Fibroblast of skin of abdomen (primary cell): ENCODE measurements around the gene LOXL1.
"Not testable (repeated sequence)": the region's sequence is repeated elsewhere in the genome, so short reads cannot be mapped to it uniquely, and the experiment has no call there.

ENCODE experiments used
- DNase-seq: peaks from one replicate; pipeline ENCODE4 v3.0.0-alpha.2; 2013

LOXL1 gene

GRCh38 chr15:73923156-73923487, 3.1 kb upstream of the LOXL1 start:
- DNase-seq = no peak

- no peak for DNase-seq
Measured at GRCh38 chr15:73923488-73924164, 2.6 kb upstream of the LOXL1 start.

GRCh38 chr15:73924171-73924921, 1.9 kb upstream of the LOXL1 start:
- DNase-seq = peak; percentile 89

DNA sequence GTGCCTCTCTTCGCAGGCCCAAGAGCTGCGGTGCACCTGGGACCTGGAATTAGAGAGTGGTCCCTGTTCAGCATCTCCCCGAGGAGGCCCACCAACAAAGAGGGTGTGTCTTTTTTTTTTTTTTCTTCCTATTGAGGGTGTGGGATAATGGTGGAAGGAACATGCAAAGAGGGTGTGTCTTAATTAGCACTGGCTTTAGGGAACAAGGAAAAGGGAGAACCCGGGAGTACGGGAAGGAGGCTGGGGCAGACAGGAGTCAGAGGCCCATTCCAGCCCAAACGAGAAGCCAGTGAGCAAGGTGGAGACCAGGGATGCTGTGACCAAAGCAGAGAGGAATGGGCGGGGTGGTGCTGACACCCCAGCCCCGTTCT, 429 bp upstream of the LOXL1 start:
- peak; percentile 49 for DNase-seq

DNA sequence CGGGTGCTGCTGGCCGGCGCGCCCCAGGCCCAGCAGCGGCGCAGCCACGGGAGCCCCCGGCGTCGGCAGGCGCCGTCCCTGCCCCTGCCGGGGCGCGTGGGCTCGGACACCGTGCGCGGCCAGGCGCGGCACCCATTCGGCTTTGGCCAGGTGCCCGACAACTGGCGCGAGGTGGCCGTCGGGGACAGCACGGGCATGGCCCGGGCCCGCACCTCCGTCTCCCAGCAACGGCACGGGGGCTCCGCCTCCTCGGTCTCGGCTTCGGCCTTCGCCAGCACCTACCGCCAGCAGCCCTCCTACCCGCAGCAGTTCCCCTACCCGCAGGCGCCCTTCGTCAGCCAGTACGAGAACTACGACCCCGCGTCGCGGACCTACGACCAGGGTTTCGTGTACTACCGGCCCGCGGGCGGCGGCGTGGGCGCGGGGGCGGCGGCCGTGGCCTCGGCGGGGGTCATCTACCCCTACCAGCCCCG, 777 bp downstream of the LOXL1 start:
- DNase-seq = no peak

DNA sequence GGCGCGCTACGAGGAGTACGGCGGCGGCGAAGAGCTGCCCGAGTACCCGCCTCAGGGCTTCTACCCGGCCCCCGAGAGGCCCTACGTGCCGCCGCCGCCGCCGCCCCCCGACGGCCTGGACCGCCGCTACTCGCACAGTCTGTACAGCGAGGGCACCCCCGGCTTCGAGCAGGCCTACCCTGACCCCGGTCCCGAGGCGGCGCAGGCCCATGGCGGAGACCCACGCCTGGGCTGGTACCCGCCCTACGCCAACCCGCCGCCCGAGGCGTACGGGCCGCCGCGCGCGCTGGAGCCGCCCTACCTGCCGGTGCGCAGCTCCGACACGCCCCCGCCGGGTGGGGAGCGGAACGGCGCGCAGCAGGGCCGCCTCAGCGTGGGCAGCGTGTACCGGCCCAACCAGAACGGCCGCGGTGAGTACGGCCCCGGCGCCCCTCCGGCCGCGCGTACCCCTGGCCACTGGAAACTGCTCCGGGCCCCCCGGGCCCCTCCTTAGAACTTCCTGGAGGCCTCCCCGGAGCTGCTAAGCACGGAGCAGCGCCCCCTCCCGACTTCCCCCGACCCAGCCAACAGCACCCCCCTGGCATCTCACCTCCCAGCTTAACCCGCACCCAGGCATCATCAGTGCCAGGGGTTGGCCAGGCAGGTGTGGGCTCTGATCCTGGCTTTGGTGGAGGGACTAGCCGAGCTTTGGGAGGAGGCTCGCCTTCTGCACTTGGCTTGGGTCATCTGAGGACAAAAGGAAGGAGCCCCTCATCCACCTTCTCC, 1.4 kb downstream of the LOXL1 start:
- DNase-seq = no peak

DNA sequence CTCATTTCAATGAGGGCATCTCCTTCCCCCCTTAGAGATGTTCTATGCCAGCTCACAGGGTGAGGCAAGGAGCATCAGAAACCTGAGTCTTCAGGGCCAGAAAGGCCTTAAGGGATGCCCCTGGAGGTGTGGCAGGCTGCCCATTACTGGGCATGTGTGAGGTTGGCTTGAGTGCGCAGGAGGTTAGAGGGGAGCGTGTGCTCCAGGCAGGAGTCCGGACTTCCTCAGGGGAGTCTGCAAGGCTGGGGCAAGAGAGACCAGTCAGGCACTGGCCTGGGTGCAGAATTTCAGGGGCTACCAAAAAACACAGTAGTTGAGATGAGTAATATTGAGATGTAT, 1.9 kb downstream of the LOXL1 start:
- DNase-seq = no peak

DNA sequence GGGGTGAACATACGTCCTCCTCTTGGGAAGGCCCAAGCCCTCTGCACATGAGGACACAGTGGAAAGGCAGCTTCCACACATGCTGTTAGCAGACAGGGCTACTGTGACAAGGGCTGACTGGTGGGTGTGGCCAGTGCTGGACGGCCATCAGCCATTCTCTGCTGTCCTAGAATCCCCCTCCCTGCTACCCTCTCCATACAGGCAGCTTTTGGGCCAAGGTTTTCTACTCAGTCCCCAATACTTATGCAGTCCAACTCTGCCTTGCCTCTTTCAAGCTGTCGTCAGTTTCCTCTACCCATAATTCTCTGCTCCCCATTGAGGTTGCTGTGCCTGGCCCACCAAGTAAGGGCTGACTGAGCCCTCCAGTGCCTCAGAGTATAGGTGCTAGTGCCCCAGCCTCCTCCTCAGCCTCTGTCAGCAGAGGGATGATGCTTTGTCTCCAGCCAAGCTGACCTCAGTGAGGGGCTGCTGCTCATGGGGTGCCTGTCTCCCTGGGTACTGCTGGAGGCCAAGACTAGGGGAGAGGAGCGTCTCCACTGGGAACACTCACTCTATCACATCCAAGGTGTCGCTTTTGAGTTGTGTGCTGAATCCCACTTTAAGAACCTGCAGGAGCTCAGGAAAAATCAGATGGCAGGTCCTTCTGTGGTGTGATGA, 2.8 kb downstream of the LOXL1 start:
- DNase-seq = no peak

DNA sequence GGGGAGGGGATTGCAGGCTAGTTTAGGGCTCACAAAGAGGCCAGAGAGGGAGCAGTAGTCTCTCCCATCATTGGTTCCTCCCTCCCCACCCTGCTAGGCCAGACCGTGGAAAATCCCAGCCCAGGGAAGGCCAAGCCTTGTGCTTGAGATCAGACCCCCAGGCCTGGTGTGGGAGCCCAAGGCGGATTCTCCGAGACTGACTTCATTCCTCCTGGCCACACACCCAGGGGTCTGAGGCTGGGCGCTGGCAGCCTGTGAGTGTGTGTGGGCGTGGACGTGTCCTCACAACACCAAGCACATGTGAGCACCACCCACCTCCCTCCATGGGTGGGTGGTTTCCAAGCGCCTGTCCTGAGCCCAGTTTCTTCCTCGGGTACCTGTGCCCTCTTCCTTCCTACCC, 4.1 kb downstream of the LOXL1 start:
- peak; percentile 80 for DNase-seq

DNA sequence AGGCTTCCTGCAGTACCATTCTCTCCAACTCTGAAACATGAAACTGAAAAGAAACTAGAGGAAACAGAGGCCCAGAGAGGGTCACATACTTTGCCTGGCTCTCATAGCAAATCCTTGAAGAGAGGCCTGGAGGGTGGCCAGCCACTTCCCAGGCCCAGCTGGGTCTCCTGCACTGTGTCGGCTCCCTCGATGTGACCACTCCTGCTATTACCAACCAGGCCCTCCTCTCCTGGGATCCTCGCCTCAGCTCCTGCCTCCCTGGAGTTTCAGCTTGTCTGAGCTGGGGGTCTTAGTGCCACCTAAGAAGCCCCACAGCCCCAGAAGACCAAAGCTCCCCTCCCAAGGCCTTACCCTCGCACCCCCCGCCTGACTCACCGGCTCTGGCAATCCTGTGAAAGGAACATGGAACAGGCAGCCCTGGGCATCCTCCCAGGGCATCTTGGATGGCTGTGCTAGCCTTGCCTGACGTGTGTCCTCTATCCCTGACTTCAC, 4.6 kb downstream of the LOXL1 start:
- no peak for DNase-seq

- DNase-seq = no peak
Measured at GRCh38 chr15:73931441-73931840, 5.2 kb downstream of the LOXL1 start.

DNA sequence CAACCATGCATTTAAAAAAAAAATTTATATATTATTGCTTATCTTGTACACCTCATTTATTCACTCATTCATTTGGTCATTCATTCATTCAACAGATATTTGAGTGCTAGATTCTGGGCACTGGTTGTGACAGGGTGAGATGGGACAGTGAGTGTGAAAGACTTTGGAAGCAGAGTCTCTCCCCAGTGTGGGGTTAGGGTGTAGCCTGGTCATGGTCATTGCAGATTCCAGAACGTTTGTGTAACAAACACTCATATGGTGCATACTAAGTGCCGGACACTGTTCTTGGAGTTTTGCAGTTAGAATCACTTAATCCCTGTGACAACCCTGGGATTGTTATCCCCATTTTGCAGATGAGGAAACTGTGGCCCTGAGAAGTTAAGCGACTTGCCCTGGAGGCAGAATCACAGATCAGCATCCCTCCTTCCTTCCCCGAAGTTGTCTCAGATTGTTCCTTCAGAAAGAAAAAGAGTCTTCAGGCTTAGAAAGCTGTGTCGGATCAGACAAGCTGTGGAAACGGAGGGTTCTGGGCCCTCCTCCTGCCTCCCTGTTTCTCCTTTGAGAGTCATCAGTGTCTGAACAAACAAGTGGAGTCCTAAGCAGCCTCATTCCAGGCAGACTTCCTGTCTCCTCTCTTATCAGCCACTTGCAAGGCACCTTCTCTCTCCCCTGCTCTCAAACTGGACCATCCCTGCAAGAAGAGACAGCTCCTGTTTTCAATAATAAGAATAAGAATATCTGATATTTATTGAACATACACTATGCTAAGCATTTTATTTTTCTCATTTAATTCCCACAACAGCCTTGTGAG, 6.3 kb downstream of the LOXL1 start:
- no peak for DNase-seq

GRCh38 chr15:73934281-73934680, 8.0 kb downstream of the LOXL1 start:
- DNase-seq = no peak

GRCh38 chr15:73935547-73935946, 9.3 kb downstream of the LOXL1 start:
- no peak for DNase-seq

DNA sequence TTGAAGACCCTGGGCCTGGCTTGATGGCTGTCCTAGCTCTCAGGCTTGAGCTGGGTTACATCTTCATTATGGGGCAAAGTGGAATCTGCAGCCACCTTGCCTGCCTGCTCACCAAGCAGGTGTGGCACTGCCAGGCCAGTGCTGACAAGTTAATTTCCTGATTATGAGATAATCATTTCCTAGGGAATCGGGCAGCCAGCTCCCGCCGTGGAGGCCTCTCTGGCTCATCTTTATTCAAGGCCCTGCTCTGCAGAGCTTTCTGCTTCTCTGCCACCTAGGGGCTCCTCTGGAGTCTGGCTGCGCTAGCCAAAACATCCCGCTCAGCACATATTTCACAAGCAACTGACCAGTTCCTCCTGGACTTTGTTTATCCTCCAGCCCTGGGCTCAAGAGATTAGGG, 9.9 kb downstream of the LOXL1 start:
- no peak for DNase-seq

DNA sequence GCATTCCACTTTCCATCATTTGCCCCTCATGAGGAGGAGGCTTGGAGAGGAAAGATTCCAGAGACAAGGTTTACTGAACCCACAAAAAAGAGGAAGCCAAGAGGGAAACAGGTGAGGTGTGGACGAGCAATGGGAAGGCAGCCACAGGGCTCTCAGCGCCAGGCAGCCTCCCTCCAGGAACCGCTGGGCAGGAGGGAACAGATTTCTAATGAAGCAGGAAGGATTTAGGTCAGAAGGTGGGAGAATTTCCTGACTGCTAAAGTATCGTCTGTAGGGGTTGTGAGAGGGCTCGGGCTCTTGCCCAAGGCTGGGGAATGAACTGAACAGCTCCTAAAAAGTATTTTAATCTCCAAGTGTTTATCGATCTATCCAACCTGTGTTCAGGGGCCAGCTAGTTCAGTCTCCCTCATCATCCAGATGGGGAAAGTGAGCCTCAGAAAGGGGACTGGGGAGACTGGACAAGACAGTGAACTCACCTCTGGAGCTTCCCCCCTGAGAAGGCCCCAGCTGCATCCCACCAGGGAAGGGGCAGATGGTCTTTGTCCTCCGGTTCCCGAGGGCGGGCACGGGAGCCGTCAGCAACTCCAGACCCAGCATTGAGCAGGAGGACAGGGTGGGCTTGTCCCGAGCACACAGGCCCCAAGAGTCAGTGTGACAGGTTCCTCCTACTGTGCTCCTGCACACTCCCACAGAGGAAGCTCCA, 10.5 kb downstream of the LOXL1 start:
- no peak for DNase-seq

GRCh38 chr15:73937296-73937695, 11.0 kb downstream of the LOXL1 start:
- no peak for DNase-seq

- DNase-seq = no peak
Measured at GRCh38 chr15:73937726-73938125, 11.5 kb downstream of the LOXL1 start.

GRCh38 chr15:73938516-73938915, 12.3 kb downstream of the LOXL1 start:
- DNase-seq = not testable (repeated sequence)

GRCh38 chr15:73939138-73939537, 12.9 kb downstream of the LOXL1 start:
- no peak for DNase-seq
